Activated CD4-positive, alpha-beta T cell treated with anti-CD3 and anti-CD28 coated beads for 36 hours (primary cell): ENCODE results near the gene SPINT2. TPM values are rescaled to one million over a fixed set of nuclear protein-coding genes. Genes with fewer than 3 reads are reported as not detected.

ENCODE experiments used
- ATAC-seq: fragments of 200-7000 bp; cut with Tn5 transposase; one replicate; pipeline ENCODE4 v1.10.0; 2021; ENCODE audit warnings: mild to moderate bottlenecking, moderate library complexity
- CTCF ChIA-PET: fragments of 350-600 bp; sonication (Branson Sonifier 250); formaldehyde crosslinking; loops from one replicate; lab custom pipeline; 2021; ENCODE audit warnings: antibody characterized with exemption; lab: Charles Lee
- POLR2A ChIA-PET: fragments of 350-600 bp; sonication (Branson Sonifier 250); formaldehyde crosslinking; loops from one replicate; lab custom pipeline; 2021; ENCODE audit warnings: antibody characterized with exemption, inconsistent platforms; lab: Charles Lee
- DNase-seq: peaks from one replicate; pipeline ENCODE4 v3.0.0-alpha.2; 2020
- H3K27ac Mint-ChIP-seq: one replicate; pipeline ENCODE4 v1.8.0; 2021; ENCODE audit warnings: mixed read lengths
- H3K27me3 Mint-ChIP-seq: one replicate; pipeline ENCODE4 v1.8.0; 2021; ENCODE audit warnings: mixed read lengths
- H3K36me3 Mint-ChIP-seq: one replicate; pipeline ENCODE4 v1.8.0; 2021; ENCODE audit warnings: low read depth, mixed read lengths
- H3K4me1 Mint-ChIP-seq: one replicate; pipeline ENCODE4 v1.8.0; 2021; ENCODE audit warnings: mixed read lengths
- H3K4me3 Mint-ChIP-seq: one replicate; pipeline ENCODE4 v1.8.0; 2021; ENCODE audit warnings: mild to moderate bottlenecking, moderate library complexity, mixed read lengths
- H3K9me3 Mint-ChIP-seq: one replicate; pipeline ENCODE4 v1.8.0; 2021; ENCODE audit warnings: low read depth, mixed read lengths
- intact Hi-C, 2 experiments: fragments of 100-400 bp; cut with DNase I in 1 of 2; cut with micrococcal nuclease in 1 of 2; formaldehyde crosslinking; loops; one replicate each; pipeline versions ENCODE4 v1.14.2 to v1.15.1; 2022 to 2024; cut with DNase I, micrococcal nuclease
- total RNA-seq, 2 experiments: library from RNA; stranded (reverse); gene quantifications; one replicate each; pipeline ENCODE4 v1.2.3, GENCODE V29; 2021

Gene SPINT2
- total RNA-seq, 2 experiments from 2014 or later, result 46.0 to 49.0 TPM

DNA sequence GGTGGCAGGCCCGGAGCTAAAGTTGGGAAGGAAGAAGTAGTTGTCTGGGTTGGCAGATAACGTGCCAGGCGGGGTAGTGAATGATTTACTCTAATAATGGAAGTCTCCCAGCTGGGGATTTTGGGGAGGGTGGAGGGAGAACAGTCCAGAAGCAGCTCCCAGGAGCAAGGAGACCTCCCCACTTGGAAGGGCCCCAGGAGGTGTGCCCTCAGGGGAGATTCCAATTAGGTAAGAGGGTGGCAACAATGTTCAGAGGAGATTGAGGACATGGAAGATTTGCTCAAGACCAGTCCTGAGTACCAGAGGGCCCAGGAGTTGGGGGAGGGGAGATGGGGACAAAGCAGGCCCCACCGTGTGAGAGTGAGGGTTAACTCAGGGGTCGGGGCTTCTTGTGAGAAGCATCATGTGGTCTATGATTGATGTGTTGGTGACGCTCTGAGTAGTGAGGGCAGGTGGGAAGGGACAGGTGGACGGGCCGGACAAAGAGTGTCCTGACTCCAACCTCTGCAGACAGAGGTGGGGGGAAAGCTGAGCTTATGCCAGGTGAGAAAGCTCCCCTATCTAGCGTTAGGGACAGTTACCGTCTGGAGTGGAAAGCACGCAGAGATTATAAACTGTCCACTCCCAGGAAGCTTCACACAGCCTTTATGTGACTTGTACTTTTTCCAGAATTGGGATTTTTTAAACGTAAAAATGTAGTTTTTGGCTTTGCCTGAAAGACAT, 3.5 kb downstream of the SPINT2 start:
- ChIA-PET POLR2A (no interaction called here), CTCF (interaction anchor here (3.0 kb wide), 1 partner anchor 25 kb away, joined by 12 read pairs; no protein-coding TSS in a partner anchor)
- intact Hi-C loops, result no loop called here

DNA sequence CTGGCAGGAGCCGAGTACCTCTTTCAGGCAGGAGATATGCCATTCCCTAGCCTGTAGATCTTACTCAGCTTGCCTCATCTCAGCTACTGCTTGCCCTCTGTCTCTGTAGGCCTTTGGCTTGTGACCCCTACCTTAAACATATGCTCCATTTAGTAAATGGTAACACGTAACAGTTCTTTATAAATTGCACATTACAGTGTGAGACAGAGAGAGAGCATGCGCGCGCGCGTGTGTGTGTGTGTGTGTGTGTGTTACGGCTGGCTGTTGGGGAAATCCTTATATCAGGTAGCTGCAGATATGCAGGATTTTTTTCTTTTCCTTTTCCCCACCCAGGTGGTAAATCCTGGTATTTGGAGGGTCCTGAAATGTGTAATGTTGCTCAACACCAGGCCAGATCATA, 4.2 kb downstream of the SPINT2 start:
- POLR2A ChIA-PET, result no interaction called here
- no peak overlapping the region for H3K4me3 Mint-ChIP-seq
- no peaks in the 10 kb centered on the region for H3K27me3 Mint-ChIP-seq
- H3K9me3 Mint-ChIP-seq, result no peaks in the 10 kb centered on the region
- intact Hi-C loops, result no loop called here
- no peak for DNase-seq
- peaks cover 37% of the 10 kb centered on the region for H3K4me1 Mint-ChIP-seq
- CTCF ChIA-PET, result no interaction called here
- no peak overlapping the region for H3K27ac Mint-ChIP-seq
- peaks cover 2% of the 10 kb centered on the region for H3K36me3 Mint-ChIP-seq
- ATAC-seq, result no peak

More for the DNA sequence above, 3.5 kb downstream of the SPINT2 start:
- no peak for ATAC-seq
- no peak for DNase-seq
- Mint-ChIP-seq H3K4me1 (peaks cover 42% of the 10 kb centered on the region), H3K27ac (no peak overlapping the region), H3K36me3 (peaks cover 2% of the 10 kb centered on the region), H3K27me3 (no peaks in the 10 kb centered on the region), H3K9me3 (no peaks in the 10 kb centered on the region), H3K4me3 (no peak overlapping the region)

DNA sequence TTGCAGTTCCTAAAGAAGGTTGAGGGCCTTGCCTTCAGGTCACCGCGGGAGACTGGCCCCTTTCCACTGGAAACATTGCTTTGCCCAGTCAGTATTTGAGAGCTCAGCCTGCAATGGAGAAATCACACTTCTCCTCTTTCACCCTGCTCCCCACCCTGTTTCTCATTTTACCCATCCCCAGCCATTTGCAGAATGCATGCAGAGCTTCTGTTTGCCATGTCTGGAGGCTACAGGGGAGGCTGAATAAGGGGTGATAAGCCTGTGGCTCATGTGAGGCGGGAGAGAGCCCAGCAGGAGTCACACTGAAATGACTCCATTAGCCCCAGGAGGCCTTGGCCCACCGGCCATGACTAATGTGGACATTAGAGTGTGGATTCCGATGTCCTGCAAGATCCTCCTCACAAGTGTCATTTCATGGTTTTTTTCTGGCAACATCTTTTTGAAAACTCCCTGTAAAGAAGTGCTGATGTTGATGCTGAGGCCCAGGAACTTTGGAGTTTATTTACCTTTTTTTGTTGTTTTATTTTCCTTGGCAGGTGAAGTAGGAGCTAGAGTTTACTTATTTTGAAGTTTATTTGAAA, 6.3 kb downstream of the SPINT2 start:
- H3K27ac Mint-ChIP-seq, result peak overlapping the region; percentile 4
- H3K9me3 Mint-ChIP-seq, result no peaks in the 10 kb centered on the region
- ATAC-seq, result no peak
- no peaks in the 10 kb centered on the region for H3K36me3 Mint-ChIP-seq
- H3K4me1 Mint-ChIP-seq, result peaks cover 24% of the 10 kb centered on the region
- DNase-seq, result no peak
- H3K4me3 Mint-ChIP-seq, result no peak overlapping the region
- H3K27me3 Mint-ChIP-seq, result no peaks in the 10 kb centered on the region
- ChIA-PET CTCF (interaction anchor here (0.7 to 1.2 kb wide), 2 partner anchors 65 to 364 kb away, joined by 3 read pairs; partner anchors contain the start of genes CATSPERG and WDR87), POLR2A (interaction anchor here (0.9 kb wide), 1 partner anchor 10 kb away, joined by 5 read pairs; no protein-coding TSS in a partner anchor)
- intact Hi-C loops, result no loop called here

DNA sequence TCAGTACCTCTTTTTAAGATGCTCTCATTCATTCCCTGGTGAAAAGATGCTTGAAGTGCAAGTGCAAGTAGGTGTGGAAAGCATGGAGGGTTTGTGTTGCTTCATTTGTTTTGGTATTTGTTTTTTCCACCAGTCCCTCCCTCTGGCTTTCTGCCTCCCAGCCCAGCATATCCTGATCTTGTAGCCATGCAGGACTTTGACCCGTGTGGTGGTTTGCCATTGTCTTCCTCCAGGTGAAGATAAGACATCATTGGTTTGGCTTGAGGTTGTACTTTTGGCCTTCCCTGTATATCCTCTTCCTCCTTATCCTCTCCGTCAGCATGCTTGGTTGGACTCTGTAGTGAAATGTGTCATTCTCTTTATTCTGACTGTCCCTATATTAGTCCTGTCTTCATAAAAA, 9.1 kb downstream of the SPINT2 start:
- no peaks in the 10 kb centered on the region for H3K36me3 Mint-ChIP-seq
- intact Hi-C loops, result no loop called here
- ATAC-seq, result no peak

DNA sequence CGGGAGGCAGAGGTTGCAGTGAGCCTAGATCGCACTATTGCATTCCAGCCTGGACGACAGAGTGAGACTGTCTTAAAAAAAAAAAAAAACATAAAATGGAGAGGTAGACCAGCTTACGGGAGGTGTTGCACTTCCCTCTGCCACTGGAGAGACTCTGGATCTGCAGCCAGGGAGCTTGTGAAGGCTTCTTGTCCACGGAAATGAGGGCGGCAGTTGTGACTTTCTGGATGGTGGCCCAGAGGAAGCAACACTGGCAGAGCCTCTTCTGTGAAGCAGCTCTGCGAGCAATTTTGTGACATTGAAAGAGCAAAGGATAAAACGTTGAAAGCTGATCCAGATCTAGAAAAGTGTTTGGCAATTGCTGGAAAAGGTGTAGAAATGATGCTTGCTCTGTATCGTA, 10.4 kb downstream of the SPINT2 start:
- Mint-ChIP-seq H3K9me3 (no peaks in the 10 kb centered on the region), H3K4me1 (peaks cover 10% of the 10 kb centered on the region), H3K27ac (no peak overlapping the region), H3K4me3 (no peak overlapping the region), H3K36me3 (no peaks in the 10 kb centered on the region), H3K27me3 (no peaks in the 10 kb centered on the region)
- ChIA-PET POLR2A (interaction anchor here (0.6 kb wide), 1 partner anchor 249 kb away, joined by 4 read pairs; no protein-coding TSS in a partner anchor), CTCF (interaction anchor here (1.2 kb wide), 1 partner anchor 17 kb away, joined by 3 read pairs; no protein-coding TSS in a partner anchor)
- ATAC-seq (no peak), DNase-seq (no peak)
- intact Hi-C loops, result no loop called here

More for the DNA sequence above, 9.1 kb downstream of the SPINT2 start:
- DNase-seq, result no peak
- ChIA-PET CTCF (interaction anchor here (0.5 kb wide), 1 partner anchor 59 kb away, joined by 3 read pairs; no protein-coding TSS in a partner anchor), POLR2A (no interaction called here)
- no peak overlapping the region for H3K27ac Mint-ChIP-seq
- H3K27me3 Mint-ChIP-seq, result no peaks in the 10 kb centered on the region
- H3K4me1 Mint-ChIP-seq, result peaks cover 10% of the 10 kb centered on the region
- no peak overlapping the region for H3K4me3 Mint-ChIP-seq
- H3K9me3 Mint-ChIP-seq, result no peaks in the 10 kb centered on the region

DNA sequence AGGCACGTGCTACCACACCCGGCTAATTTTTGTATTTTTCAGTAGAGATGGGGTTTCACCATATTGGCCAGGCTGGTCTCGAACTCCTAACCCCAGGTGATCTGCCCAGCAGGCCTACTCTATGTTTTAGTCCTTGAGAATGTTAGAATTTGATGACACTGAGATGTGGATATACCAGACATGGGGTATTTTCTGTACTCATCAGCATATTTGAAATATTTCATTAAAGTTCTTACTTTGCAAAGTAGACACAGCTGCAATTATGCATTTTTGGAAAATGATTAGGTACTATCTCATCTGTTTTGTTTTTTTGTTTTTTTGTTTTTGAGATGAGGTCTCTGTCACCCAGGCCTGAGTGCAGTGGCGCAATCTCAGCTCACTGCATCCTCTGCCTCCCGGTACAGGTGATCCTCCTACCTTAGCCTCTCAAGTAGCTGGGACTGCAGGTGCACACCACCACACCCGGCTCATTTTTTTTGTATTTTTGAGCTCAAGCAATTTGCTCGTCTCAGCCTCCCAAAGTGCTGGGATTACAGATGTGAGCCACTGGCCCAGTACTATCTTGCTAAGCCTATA, 12.7 kb downstream of the SPINT2 start:
- intact Hi-C loops, result no loop called here
- DNase-seq, result no peak
- H3K9me3 Mint-ChIP-seq, result no peaks in the 10 kb centered on the region
- ChIA-PET POLR2A (no interaction called here), CTCF (interaction anchor here (0.8 to 2.1 kb wide), 2 partner anchors 11 to 18 kb away, joined by 5 to 10 read pairs; no protein-coding TSS in a partner anchor)
- H3K27ac Mint-ChIP-seq, result no peak overlapping the region
- no peak overlapping the region for H3K4me3 Mint-ChIP-seq
- peaks cover 5% of the 10 kb centered on the region for H3K4me1 Mint-ChIP-seq
- ATAC-seq, result no peak
- H3K36me3 Mint-ChIP-seq, result no peaks in the 10 kb centered on the region
- no peaks in the 10 kb centered on the region for H3K27me3 Mint-ChIP-seq

DNA sequence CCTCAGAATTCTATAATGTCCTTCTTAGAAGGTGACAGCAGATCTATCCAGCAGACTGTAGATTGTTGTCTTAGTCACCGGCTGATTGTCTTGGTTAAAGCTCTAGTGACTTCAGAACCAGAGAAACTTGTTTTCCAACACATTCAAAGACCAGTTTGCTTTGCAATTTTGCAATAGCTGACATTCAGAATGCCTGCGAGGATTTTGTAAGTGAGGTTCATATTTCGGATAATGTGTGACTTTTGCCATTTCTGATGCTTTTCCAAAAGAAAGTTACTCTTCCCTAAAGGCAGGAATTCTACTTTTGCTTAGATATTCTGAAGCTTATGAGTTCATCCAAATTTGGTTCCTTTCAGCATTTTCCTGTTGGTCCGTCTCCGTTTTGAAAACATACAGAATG, 13.2 kb downstream of the SPINT2 start:
- Mint-ChIP-seq H3K27ac (no peak overlapping the region), H3K36me3 (no peaks in the 10 kb centered on the region), H3K4me1 (peaks cover 11% of the 10 kb centered on the region), H3K9me3 (no peaks in the 10 kb centered on the region), H3K27me3 (no peaks in the 10 kb centered on the region), H3K4me3 (no peak overlapping the region)
- ATAC-seq (no peak), DNase-seq (no peak)
- CTCF ChIA-PET, result interaction anchor here (0.6 to 2.1 kb wide), 3 partner anchors 12 to 52 kb away, joined by 3 to 10 read pairs (median 5); no protein-coding TSS in a partner anchor
- intact Hi-C loops, result no loop called here
- POLR2A ChIA-PET, result no interaction called here

DNA sequence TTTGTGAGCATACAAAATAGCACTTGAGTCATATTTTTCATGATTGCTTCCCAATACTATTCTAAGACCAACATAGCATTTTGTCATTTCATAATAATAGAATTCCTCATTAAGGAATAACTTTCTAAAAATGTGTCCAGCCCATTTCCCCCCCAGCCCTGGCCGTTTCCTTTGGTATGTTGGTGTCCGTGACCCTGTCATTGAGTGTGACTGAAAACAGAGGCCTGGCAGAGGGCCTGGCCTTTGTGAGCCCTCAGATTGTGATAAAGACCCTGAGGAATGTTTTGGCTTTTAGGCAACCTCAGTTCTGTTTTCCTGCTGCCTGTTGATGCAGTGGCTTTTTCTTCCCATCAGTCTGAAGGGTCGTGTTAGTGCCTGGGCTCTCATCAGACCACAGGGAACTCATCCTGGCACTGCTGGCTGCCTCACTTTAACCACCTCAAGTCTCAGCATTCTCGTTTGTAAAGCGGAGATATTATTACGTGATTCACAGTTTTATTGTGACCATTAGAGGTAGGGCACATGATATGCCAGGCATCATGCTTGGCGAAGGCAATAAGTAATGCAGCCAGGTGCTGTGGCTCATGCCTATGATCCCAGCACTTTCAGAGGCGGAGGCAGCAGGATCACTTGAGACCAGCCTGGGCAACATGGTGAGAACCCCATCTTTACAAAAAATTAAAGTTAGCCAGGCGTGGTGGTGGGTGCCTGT, 13.8 kb downstream of the SPINT2 start:
- Mint-ChIP-seq H3K36me3 (no peaks in the 10 kb centered on the region), H3K27ac (no peak overlapping the region), H3K27me3 (no peaks in the 10 kb centered on the region), H3K4me1 (peaks cover 13% of the 10 kb centered on the region), H3K4me3 (no peak overlapping the region), H3K9me3 (no peaks in the 10 kb centered on the region)
- ATAC-seq (no peak), DNase-seq (no peak)
- ChIA-PET POLR2A (no interaction called here), CTCF (interaction anchor here (0.6 to 2.1 kb wide), 2 partner anchors 12 to 53 kb away, joined by 3 to 10 read pairs; no protein-coding TSS in a partner anchor)
- intact Hi-C loops, result no loop called here

DNA sequence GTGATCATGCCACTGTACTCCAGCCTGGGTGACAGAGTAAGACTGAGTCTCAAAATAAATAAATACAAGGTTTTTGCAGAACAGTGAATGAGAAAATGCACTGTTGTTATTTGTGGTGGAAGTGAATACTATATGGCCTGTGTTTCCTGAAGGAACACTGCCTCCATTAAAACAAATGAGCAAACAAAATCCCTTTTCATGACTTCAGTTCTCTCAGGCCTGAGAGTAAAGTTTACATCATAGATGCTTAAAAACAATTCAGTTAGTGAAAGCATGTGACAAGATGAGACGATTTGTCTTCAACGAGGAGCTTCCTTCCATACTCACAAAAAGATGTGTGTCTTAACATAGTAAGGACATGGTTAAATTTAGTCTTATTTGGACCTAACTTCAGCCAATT, 14.4 kb downstream of the SPINT2 start:
- peaks cover 13% of the 10 kb centered on the region for H3K4me1 Mint-ChIP-seq
- H3K27me3 Mint-ChIP-seq, result no peaks in the 10 kb centered on the region
- POLR2A ChIA-PET, result no interaction called here
- no peak overlapping the region for H3K4me3 Mint-ChIP-seq
- intact Hi-C loops, result no loop called here
- ATAC-seq (no peak), DNase-seq (no peak)
- CTCF ChIA-PET, result no interaction called here
- no peaks in the 10 kb centered on the region for H3K9me3 Mint-ChIP-seq
- no peak overlapping the region for H3K27ac Mint-ChIP-seq
- no peaks in the 10 kb centered on the region for H3K36me3 Mint-ChIP-seq

DNA sequence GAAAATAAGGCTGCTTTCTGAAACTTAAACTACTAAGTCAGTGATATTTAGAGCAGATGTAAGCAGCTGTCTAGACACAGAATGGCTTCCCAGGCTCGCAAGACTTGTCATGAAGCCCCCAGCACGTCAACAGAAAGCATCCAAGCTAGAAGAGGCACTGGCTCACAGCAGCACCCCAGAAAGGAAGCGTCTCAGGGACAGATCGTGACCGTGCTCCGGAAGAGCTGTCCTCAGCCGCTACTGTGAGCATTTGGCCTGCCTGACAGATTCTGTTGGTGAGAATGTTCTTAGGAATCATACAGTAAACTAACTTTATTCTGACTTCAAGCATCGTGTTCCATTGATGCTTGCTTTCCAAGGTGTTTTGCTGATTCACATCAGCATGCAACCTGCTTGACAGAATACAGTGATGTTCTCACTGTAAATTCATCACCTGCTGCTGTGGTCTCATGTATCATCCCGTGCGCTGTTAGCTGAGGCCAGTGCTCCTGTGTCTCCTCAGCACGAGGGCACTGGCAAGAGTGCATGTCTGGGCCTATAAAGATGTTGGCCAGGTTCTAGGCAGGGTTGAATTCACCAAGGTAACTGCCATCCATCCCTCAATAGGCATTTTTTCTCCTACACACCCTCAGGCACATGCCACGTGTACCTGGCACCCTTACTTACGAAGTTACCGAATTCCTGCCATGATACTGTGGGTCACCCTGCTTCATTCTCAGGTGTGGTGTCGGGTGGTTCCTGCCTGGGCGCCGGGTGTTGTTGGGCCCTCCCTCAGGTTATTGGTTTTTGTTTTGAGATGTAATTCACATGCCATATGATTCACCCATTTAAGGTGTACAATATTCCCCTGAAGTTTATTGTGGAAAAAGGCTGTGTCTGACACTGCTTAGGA, 15.9 kb downstream of the SPINT2 start:
- ChIA-PET POLR2A (interaction anchor here (0.7 to 1.4 kb wide), 2 partner anchors 10 to 16 kb away, joined by 4 to 5 read pairs; no protein-coding TSS in a partner anchor), CTCF (no interaction called here)
- intact Hi-C loops, result no loop called here
- peaks cover 13% of the 10 kb centered on the region for H3K4me1 Mint-ChIP-seq
- no peaks in the 10 kb centered on the region for H3K27me3 Mint-ChIP-seq
- H3K36me3 Mint-ChIP-seq, result peaks cover 2% of the 10 kb centered on the region
- ATAC-seq (no peak), DNase-seq (no peak)
- no peak overlapping the region for H3K4me3 Mint-ChIP-seq
- no peaks in the 10 kb centered on the region for H3K9me3 Mint-ChIP-seq
- peak overlapping the region; percentile 38 for H3K27ac Mint-ChIP-seq
